HUES64 (cell line): ENCODE measurements around the gene CD52.
A peak's percentile ranks its signal among the peaks of the same experiment; 100 is the strongest.
"Not testable (repeated sequence)": the region's sequence is repeated elsewhere in the genome, so short reads cannot be mapped to it uniquely, and the experiment has no call there.

Experiments used
- H3K27ac ChIP-seq: 2 replicates; pipeline ENCODE4 v1.7.0; 2013; ENCODE audit warnings: low read depth, low read length, inconsistent platforms
- H3K27me3 ChIP-seq: 2 replicates; pipeline ENCODE4 v1.6.1; 2013; ENCODE audit warnings: mild to moderate bottlenecking, low read length; ENCODE audit not compliant: insufficient read depth
- H3K36me3 ChIP-seq: 2 replicates; pipeline ENCODE4 v1.6.1; 2013; ENCODE audit warnings: mild to moderate bottlenecking, low read length; ENCODE audit not compliant: insufficient read depth
- H3K4me1 ChIP-seq: 2 replicates; pipeline ENCODE4 v1.6.1; 2013; ENCODE audit warnings: mild to moderate bottlenecking, low read length, moderate library complexity; ENCODE audit not compliant: insufficient read depth
- H3K4me3 ChIP-seq: 2 replicates; pipeline ENCODE4 v1.5.1; 2013; ENCODE audit warnings: mild to moderate bottlenecking, low read length, moderate library complexity
- H3K9ac ChIP-seq: 2 replicates; pipeline ENCODE4 v1.6.1; 2013; ENCODE audit warnings: mild to moderate bottlenecking, low read depth, low read length
- H3K9me3 ChIP-seq: 2 replicates; pipeline ENCODE4 v1.6.1; 2013; ENCODE audit warnings: low read depth, low read length; ENCODE audit not compliant: insufficient read depth
- WGBS: fragments of 150-250, 120-280 bp; methylation state at CpG from one replicate; pipeline ENCODE4 v1.1.7; 2013; ENCODE audit warnings: missing lambda C conversion rate; 5-methylcytosine and 5-hydroxymethylcytosine counted together

Gene CD52

DNA sequence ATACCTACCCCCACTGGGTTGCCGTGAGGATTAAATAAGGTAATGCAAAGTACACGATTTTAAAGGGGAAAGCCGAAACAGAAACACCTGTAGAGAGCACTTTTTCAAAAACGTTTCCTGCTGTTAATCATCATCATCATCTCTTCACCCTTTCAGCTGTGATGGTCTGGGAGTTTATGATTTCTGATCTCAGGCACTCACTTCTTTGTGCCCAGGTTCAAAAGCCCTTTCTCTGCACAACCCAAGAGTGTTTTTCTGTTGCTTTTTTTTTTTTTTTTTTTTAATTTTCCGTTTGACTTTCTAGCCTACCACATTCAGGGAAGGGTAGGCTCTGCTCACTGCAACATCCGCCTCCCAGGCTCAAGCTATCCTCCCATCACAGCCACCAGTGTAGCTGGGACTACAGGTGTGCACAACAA is 10.4 kb upstream of the CD52 start:
- H3K4me3 ChIP-seq, result peak overlapping the region; percentile 63

DNA sequence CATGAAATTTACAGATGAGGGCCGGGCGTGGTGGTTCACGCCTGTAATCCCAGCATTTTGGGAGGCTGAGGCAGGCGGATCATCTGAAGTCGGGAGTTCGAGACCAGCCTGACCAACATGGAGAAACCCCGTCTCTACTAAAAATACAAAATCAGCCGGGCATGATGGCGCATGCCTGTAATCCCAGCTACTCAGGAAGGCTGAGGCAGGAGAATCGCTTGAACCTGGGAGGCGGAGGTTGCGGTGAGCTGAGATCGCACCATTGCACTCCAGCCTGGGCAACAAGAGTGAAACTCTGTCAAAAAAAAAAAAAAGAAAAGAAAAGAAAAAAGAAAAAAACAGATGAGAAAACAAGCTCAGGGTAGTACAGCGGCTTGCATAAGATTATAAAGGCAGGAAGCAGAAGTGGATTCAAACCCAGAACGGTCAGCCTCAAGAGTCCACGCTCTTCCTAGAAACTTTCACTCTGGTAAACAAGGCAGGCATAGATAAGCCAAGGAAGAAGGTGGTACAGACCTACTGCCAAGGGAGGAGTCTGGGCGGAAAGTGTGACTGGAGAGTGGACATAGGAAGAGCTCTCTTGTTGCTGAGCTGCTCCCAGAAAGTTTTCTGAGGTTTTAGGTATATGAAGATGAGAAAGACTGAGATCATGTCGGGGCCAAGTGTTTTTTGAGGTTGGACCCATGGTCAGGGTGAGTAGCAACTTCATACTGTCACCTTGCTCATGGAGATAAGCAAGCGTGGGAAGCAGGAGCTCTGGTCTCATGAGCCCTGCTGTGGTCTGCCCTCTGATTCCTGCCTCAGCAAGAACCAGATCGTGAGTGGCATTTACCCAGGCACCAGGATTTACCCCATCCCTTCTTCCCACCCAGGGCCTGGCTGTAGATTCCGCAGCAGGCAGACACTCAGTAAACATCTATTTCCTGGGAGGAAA is 9.5 kb upstream of the CD52 start:
- not testable (repeated sequence) for H3K4me3 ChIP-seq, H3K27ac ChIP-seq, H3K36me3 ChIP-seq, H3K9me3 ChIP-seq, H3K9ac ChIP-seq, H3K27me3 ChIP-seq
- peaks cover 10% of the 10 kb centered on the region for H3K4me1 ChIP-seq
- 90% methylated on average over 21 of the region's 21 CpGs for whole genome bisulfite sequencing

More for the DNA sequence above, 10.4 kb upstream of the CD52 start:
- Histone ChIP-seq H3K9me3 (no peaks in the 10 kb centered on the region), H3K27ac (no peak overlapping the region), H3K9ac (peak overlapping the region; percentile 83; the same call in 1 of the 2 replicates), H3K27me3 (no peaks in the 10 kb centered on the region), H3K36me3 (no peaks in the 10 kb centered on the region), H3K4me1 (peaks cover 10% of the 10 kb centered on the region)
- 65% methylated on average over 3 of the region's 6 CpGs for WGBS

DNA sequence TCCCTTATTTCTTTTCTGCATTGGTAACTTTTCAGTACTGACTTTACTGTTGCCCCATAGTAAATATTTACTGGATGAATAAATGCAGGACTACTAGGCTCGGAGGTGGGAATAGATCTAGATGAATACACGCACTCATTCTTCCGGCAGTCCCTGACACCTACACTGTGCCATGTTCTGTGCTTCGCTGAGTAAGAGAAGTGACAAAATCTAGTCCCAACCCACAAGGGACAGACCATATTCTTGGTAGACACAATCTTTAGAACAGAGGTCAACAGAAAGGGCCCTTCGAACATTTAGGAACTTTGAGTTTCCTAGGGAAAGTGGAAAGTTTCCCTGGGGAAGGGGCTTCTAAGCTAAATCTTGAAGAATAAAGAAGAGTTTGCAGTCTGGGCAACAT is 3.3 kb upstream of the CD52 start:
- Histone ChIP-seq H3K9ac (no peak overlapping the region), H3K27me3 (no peaks in the 10 kb centered on the region), H3K36me3 (no peaks in the 10 kb centered on the region), H3K9me3 (no peaks in the 10 kb centered on the region), H3K4me1 (peaks cover 11% of the 10 kb centered on the region), H3K27ac (no peak overlapping the region), H3K4me3 (no peak overlapping the region)
- 97% methylated on average over 5 of the region's 5 CpGs for WGBS

DNA sequence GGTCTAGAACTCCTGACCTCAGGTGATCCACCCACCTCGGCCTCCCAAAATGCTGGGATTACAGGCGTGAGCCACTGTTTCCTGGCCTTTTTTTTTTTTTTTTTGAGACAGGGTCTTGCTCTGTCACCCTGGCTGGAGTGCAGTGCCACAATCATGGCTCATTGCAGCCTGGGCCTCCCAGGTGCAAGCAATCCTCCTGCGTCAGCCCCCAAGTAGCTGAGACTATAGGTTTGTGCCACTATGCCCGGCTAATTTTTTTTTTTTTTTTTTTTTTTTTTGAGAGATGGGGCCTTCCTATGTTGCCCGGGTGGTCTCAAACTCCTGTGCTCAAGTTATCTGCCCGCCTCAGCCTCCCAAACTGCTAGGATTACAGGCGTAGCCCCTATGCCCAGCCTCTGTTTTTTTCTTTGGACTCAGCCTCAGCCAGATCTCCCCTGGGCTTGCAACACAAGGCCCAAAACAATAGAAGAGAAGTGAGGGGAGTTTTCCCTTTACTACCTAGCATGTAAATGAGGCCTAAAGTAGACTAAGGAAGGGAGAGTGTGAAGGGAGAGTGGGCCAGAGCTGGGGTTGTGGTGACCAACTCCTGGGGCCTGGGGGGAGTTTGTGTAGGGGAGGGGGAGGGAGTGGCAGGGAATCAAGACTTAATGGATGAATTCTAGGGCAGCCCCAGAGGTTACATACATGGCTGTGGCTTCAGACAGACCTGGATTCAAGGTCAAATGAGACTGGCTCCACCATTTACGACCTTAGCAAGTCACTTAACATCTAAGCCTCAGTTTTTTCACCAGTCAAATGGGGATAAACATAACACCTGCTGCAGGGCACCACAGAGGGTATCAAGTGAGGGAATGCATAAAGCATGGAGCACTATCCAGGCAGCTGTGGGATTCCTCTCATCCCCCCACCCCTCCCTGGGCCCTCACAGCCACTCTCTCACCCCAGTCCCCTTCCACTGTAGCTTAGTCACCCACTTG is 1.6 kb upstream of the CD52 start:
- H3K27ac ChIP-seq, result no peak overlapping the region
- H3K36me3 ChIP-seq, result no peaks in the 10 kb centered on the region
- peak overlapping the region; percentile 44; the same call in 1 of the 2 replicates for H3K9ac ChIP-seq
- peaks cover 11% of the 10 kb centered on the region for H3K4me1 ChIP-seq
- no peaks in the 10 kb centered on the region for H3K9me3 ChIP-seq
- no peaks in the 10 kb centered on the region for H3K27me3 ChIP-seq
- WGBS, result 75% methylated on average over 8 of the region's 8 CpGs
- H3K4me3 ChIP-seq, result no peak overlapping the region

DNA sequence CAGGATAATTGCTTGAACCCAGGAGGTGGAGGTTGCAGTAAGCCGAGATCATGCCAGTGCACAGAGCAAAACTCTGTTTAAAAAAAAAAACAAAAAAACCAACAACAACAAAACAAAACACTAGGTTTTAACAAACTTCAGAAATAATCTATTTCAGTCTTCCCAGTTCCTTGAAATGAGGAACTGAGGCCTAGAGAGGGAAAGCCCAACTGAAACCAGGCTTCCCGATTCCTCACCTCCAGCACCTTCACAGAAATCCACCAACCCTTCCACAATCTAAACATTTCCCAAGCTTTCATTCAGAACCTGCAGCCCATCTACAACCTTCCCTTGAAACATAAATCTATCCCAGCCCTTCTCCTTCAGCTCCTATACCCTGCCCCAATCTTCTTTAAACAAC is 612 bp upstream of the CD52 start:
- Histone ChIP-seq H3K9ac (no peak overlapping the region), H3K27me3 (no peaks in the 10 kb centered on the region), H3K4me1 (peaks cover 11% of the 10 kb centered on the region), H3K4me3 (no peak overlapping the region), H3K27ac (no peak overlapping the region), H3K9me3 (no peaks in the 10 kb centered on the region), H3K36me3 (peaks cover 1% of the 10 kb centered on the region; the same call in 1 of the 2 replicates)
- WGBS, result 94% methylated on average over 2 of the region's 2 CpGs

DNA sequence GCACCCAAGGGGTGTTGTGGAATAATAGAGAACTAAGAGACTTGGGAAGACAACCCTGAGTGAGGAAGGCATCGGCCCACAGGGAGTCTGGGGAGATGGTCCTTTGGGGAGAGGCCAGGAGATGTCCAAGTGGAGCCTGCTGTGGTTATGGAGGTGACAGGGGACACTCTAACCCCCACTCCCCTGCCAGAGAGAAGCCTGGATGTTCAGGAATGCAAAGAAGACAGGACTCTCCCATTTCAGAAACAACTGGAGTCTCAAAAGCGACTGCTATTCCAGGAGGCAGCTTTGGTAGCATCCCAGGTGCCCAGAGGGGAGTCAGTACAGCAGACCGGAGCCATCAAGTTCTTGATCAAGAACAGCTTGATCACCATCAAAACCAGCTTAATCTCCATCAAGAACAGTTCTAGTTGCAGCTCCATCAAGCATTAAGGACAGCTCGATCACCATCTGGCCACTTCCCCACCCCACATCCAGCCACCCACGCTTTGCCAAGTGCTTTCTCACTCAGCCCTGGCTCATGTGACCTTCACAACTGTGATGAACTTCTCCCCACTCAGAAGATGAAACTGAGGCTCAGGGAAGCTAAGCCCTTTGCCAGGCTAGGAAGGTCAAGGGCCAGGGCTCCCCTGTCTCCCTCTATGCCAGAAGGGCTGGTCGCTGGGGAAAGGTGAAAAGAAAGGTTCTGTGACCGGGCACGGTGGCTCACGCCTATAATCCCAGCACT is 743 bp downstream of the CD52 start:
- peaks cover 14% of the 10 kb centered on the region for H3K36me3 ChIP-seq
- H3K9ac ChIP-seq, result no peak overlapping the region
- H3K9me3 ChIP-seq, result no peaks in the 10 kb centered on the region
- H3K27ac ChIP-seq, result no peak overlapping the region
- H3K4me3 ChIP-seq, result no peak overlapping the region
- H3K27me3 ChIP-seq, result no peaks in the 10 kb centered on the region
- WGBS, result 94% methylated on average over 9 of the region's 9 CpGs
- peaks cover 11% of the 10 kb centered on the region for H3K4me1 ChIP-seq

DNA sequence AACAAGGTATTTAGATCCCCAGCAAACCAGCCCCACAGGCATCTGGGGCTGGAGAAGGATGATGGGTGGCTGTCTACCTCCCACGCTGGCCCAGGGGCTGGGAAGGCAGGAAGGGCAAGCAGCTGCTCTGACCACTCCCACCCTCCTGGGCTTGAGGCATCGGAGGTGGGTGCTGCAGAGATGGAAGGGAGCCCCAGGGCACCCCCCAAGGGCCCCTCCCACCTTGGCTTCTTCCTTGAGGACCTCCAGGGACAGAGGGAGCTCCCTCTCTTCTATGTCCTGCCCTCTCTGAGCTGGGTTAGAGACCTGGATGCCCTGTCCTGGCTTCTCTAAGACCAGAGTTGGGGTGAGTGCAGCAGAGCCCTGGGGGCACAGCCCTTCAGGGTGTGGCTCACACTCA is 3.1 kb downstream of the CD52 start:
- Histone ChIP-seq H3K9ac (no peak overlapping the region), H3K36me3 (peaks cover 36% of the 10 kb centered on the region), H3K27ac (no peak overlapping the region), H3K27me3 (no peaks in the 10 kb centered on the region), H3K4me3 (no peak overlapping the region), H3K4me1 (peaks cover 11% of the 10 kb centered on the region), H3K9me3 (no peaks in the 10 kb centered on the region)
- 83% methylated on average over 2 of the region's 2 CpGs for WGBS

DNA sequence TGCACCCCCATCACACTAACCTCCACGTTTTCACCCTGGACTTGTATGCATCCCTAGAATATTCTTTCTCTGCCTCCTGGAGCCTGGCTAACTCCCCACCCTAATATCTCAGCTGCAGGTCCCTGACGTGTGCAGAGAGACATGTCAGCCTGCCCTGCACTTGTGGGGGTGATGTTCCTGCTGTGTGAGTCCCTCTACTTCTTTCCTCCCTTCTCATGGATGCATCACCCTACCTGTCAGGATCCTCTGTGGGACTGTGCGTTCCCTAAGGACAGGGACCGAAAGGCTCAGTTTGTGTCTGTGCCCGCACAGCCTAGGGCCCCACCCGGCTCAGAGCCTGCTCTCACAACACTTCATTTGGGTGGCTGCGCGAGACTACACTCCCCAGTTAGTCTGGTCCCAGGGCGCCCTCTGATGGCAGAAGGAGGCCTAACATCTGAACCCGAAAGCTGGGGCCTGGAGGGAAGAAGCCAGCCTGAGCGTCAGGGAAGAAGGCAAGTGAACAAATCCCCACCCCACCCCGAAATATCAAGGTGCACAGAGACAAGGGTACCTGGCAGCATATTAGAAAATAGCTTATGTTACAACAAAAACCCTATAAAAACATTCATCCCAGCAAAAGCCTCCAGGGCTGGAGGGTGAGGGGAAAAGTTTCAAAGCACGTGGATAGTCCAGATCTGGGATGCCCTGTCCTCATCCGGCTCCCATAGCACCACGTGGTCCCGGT is 3.7 kb downstream of the CD52 start:
- no peak overlapping the region for H3K9ac ChIP-seq
- peaks cover 37% of the 10 kb centered on the region for H3K36me3 ChIP-seq
- WGBS, result 44% methylated on average over 15 of the region's 16 CpGs
- no peaks in the 10 kb centered on the region for H3K27me3 ChIP-seq
- peaks cover 9% of the 10 kb centered on the region for H3K4me1 ChIP-seq
- H3K27ac ChIP-seq, result no peak overlapping the region
- H3K4me3 ChIP-seq, result no peak overlapping the region
- H3K9me3 ChIP-seq, result no peaks in the 10 kb centered on the region

DNA sequence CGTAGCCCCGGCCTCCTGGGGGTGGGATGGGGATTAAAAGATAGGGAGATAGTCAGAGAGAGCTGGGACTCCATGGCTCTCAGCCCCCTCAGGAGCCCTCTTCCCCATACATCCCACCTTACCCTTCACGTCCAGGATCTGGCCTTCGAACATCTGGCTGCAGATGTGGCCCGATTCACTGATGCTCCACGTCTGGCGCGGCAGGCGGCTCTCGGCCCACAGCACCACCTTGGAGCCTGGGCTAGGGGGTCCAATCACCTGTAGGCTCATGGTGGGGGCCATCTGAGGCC is 4.2 kb downstream of the CD52 start:
- peaks cover 9% of the 10 kb centered on the region for H3K4me1 ChIP-seq
- H3K9ac ChIP-seq, result no peak overlapping the region
- peaks cover 41% of the 10 kb centered on the region for H3K36me3 ChIP-seq
- no peak overlapping the region for H3K27ac ChIP-seq
- WGBS, result 88% methylated on average over 10 of the region's 10 CpGs
- H3K27me3 ChIP-seq, result no peaks in the 10 kb centered on the region
- no peaks in the 10 kb centered on the region for H3K9me3 ChIP-seq
- H3K4me3 ChIP-seq, result no peak overlapping the region

DNA sequence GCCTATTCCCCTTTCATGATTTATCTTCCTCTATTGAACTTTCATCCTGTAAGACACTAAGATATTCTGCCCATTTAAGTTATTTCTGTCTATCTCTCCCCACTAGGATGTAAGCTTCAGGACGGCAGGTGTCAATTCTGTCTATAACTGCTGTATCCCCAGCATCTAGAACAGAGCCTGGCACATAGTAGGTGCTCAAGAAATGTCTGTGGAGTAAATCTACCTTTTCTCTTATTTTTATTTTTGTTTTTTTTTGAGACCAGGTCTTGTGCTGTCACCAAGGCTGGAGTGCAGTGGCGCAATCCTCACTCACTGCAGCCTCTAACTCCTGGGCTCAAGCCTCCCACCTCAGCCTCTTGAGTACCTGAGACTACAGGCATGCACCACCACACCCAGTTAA is 5.6 kb downstream of the CD52 start:
- Histone ChIP-seq H3K36me3 (peaks cover 41% of the 10 kb centered on the region), H3K27me3 (no peaks in the 10 kb centered on the region), H3K9ac (no peak overlapping the region), H3K4me3 (no peak overlapping the region), H3K27ac (no peak overlapping the region), H3K4me1 (no peaks in the 10 kb centered on the region), H3K9me3 (no peaks in the 10 kb centered on the region)
- 95% methylated on average over 2 of the region's 2 CpGs for WGBS
